Measurements from ENCODE around the gene STK39. TPM values are rescaled to one million over a fixed set of nuclear protein-coding genes. Genes with fewer than 3 reads are reported as not detected.
"Not testable (repeated sequence)": the region's sequence is repeated elsewhere in the genome, so short reads cannot be mapped to it uniquely, and the experiment has no call there.

Gene STK39
- total RNA-seq, 2 experiments from 2014 or later, result 17.7 to 41.1 TPM

DNA sequence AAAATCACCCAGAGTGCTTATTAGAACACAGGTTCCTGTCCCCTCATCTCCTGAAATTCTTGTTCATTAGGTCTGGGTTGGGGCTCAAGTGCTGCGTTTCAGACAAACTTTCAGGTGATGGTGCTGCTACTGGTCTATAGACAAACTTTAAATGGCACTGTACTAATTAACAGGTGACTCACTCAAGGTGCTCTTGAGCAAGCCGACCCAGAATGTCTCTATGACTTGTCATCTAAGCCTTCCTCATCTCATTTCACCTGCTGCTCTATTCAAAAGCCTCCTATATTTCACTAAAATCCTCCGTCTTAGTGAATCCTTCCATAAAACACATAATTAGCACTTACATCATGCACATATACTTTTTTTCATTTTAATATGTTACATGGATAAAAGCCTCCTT is 29.9 kb upstream of the STK39 start:
- DNase-seq (ENCODE audit: low spot score), result no peak
- H2AFZ ChIP-seq (ENCODE audit: low read length), result no peak overlapping the region

GRCh38 chr2:168272225-168272624 is 24.8 kb upstream of the STK39 start:
- TF ChIP-seq EZH2phosphoT487 (IDR thresholded peaks at IDR 0.05; ENCODE audit: borderline replicate concordance, low read depth, low read length), result no peak
- no peak for TF ChIP-seq CTCF (conservative IDR thresholded peaks at IDR 0.05; ENCODE audit: low read length)
- BruUV-seq (replicated peaks), result no TSS peak
- DNase-seq (ENCODE audit: low spot score), result no peak
- ChIA-PET CTCF (ENCODE audit: unreplicated experiment) (no interaction called here), POLR2A (interaction anchor here (0.5 kb wide), 1 partner anchor 136 kb away, joined by 3 read pairs; no protein-coding TSS in a partner anchor)
- no peaks in the 10 kb centered on the region for H3K9me2 ChIP-seq (ENCODE audit: insufficient read depth, low read length)
- H4K20me1 ChIP-seq (ENCODE audit: insufficient read depth, low read length), result no peaks in the 10 kb centered on the region
- H3K36me3 ChIP-seq (ENCODE audit: insufficient read depth, low read length), result no peaks in the 10 kb centered on the region
- no peaks in the 10 kb centered on the region for H3K9me3 ChIP-seq (ENCODE audit: low read length)
- H3K4me1 ChIP-seq (ENCODE audit: insufficient read depth, low read length, poor library complexity, severe bottlenecking), result no peaks in the 10 kb centered on the region
- intact Hi-C loops (cut with micrococcal nuclease; ENCODE audit: unreplicated experiment), result no loop called here
- no peak overlapping the region for H3K27ac ChIP-seq (ENCODE audit: low read depth, low read length, poor library complexity, severe bottlenecking)
- H3K79me2 ChIP-seq (ENCODE audit: insufficient read depth, low read depth, low read length), result no peaks in the 10 kb centered on the region
- H2AFZ ChIP-seq (ENCODE audit: low read length), result no peak overlapping the region
- no peak overlapping the region for H3K4me3 ChIP-seq (ENCODE audit: low read depth, low read length, poor library complexity, severe bottlenecking)
- H3K4me2 ChIP-seq (ENCODE audit: low read length), result no peak overlapping the region

More for the DNA sequence above, 29.9 kb upstream of the STK39 start:
- Histone ChIP-seq H3K27ac (ENCODE audit: low read depth, low read length, poor library complexity, severe bottlenecking) (no peak overlapping the region), H3K4me1 (ENCODE audit: insufficient read depth, low read length, poor library complexity, severe bottlenecking) (no peaks in the 10 kb centered on the region), H3K4me3 (ENCODE audit: low read depth, low read length, poor library complexity, severe bottlenecking) (no peak overlapping the region), H3K9me3 (ENCODE audit: low read length) (no peaks in the 10 kb centered on the region), H3K36me3 (ENCODE audit: insufficient read depth, low read length) (no peaks in the 10 kb centered on the region), H3K4me2 (ENCODE audit: low read length) (no peak overlapping the region), H4K20me1 (ENCODE audit: insufficient read depth, low read length) (no peaks in the 10 kb centered on the region), H3K9me2 (ENCODE audit: insufficient read depth, low read length) (no peaks in the 10 kb centered on the region), H3K79me2 (ENCODE audit: insufficient read depth, low read depth, low read length) (no peaks in the 10 kb centered on the region)
- CTCF ChIA-PET (ENCODE audit: unreplicated experiment), result no interaction called here
- TF ChIP-seq CTCF (conservative IDR thresholded peaks at IDR 0.05; ENCODE audit: low read length), result no peak
- TF ChIP-seq EZH2phosphoT487 (IDR thresholded peaks at IDR 0.05; ENCODE audit: borderline replicate concordance, low read depth, low read length), result no peak
- POLR2A ChIA-PET, result interaction anchor here (1.5 kb wide), 1 partner anchor 12 kb away, joined by 5 read pairs; no protein-coding TSS in a partner anchor
- intact Hi-C loops (cut with micrococcal nuclease; ENCODE audit: unreplicated experiment), result no loop called here
- BruUV-seq (replicated peaks), result no TSS peak

DNA sequence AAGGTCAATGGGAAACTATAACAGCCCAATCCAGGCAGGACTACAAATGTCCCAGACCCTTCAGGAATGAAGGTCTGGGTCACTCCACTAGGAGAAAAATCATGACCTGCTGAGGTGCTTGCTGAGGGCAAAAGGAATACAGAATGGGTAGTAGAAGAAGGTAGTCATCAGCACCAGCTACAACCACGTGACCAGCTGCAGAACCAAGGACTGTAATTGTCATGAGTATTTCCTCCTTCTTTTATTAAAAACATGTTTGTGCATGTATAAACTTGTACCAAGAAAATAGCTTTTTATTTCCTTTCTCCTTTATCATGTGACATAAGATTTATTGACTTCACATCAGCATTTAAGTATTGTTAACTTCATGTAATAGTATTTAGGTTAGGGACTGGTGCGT is 15.5 kb upstream of the STK39 start:
- H3K9me3 ChIP-seq (ENCODE audit: low read length); CTCF ChIA-PET (ENCODE audit: unreplicated experiment); H3K4me1 ChIP-seq (ENCODE audit: insufficient read depth, low read length, poor library complexity, severe bottlenecking); H3K36me3 ChIP-seq (ENCODE audit: insufficient read depth, low read length); BruUV-seq (replicated peaks); H4K20me1 ChIP-seq (ENCODE audit: insufficient read depth, low read length); intact Hi-C loops (cut with micrococcal nuclease; ENCODE audit: unreplicated experiment); H2AFZ ChIP-seq (ENCODE audit: low read length); H3K4me2 ChIP-seq (ENCODE audit: low read length); H3K4me3 ChIP-seq (ENCODE audit: low read depth, low read length, poor library complexity, severe bottlenecking); H3K27ac ChIP-seq (ENCODE audit: low read depth, low read length, poor library complexity, severe bottlenecking); H3K79me2 ChIP-seq (ENCODE audit: insufficient read depth, low read depth, low read length); H3K9me2 ChIP-seq (ENCODE audit: insufficient read depth, low read length); POLR2A ChIA-PET; DNase-seq (ENCODE audit: low spot score): not testable (repeated sequence)
